D721Med (cell line): ENCODE data around the gene FAM76A.

ENCODE experiments used
- DNase-seq: peaks from one replicate; pipeline ENCODE4 v3.0.0; 2011; ENCODE audit warnings: low spot score; ENCODE audit not compliant: insufficient read length
- FAIRE-seq: peaks from 2 replicates; lab custom pipeline; 2011; peaks lifted over from hg19 to GRCh38; lab: Jason Lieb, UNC
- CTCF ChIP-seq: IDR thresholded peaks from 2 replicates; pipeline ENCODE4 v1.5.1; 2012; ENCODE audit warnings: mild to moderate bottlenecking, control low read depth; ENCODE audit not compliant: insufficient read depth; ENCODE audit errors: missing control alignments

The FAM76A gene

DNA sequence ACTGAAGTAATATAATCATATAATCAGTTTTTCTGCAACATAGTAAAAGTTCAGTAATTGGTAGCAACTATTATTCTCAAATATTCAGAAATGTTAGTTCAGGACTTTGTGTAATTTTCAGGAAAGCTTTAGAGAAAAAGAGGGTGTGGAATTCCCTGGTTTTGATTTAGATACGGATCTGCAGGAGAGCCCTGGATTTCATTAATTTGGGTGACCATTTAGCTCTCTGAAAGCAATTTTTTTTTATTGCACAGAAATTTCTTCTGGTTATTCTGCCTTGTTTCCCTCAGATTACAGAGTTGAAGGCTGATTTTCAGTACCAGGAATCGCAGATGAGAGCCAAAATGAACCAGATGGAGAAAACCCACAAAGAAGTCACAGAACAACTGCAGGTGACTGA is 33.5 kb downstream of the FAM76A start:
- no peak for TF ChIP-seq CTCF
- DNase-seq (no peak), FAIRE-seq (no peak)

GRCh38 chr1:27760426-27760825 is 34.7 kb downstream of the FAM76A start:
- no peak for FAIRE-seq
- no peak for DNase-seq
- no peak for TF ChIP-seq CTCF

- no peak for TF ChIP-seq CTCF
- FAIRE-seq = no peak
- DNase-seq = no peak
Observed at GRCh38 chr1:27762033-27762432, 36.3 kb downstream of the FAM76A start.

GRCh38 chr1:27763358-27763757 is 37.6 kb downstream of the FAM76A start:
- no peak for TF ChIP-seq CTCF
- FAIRE-seq (no peak), DNase-seq (no peak)

DNA sequence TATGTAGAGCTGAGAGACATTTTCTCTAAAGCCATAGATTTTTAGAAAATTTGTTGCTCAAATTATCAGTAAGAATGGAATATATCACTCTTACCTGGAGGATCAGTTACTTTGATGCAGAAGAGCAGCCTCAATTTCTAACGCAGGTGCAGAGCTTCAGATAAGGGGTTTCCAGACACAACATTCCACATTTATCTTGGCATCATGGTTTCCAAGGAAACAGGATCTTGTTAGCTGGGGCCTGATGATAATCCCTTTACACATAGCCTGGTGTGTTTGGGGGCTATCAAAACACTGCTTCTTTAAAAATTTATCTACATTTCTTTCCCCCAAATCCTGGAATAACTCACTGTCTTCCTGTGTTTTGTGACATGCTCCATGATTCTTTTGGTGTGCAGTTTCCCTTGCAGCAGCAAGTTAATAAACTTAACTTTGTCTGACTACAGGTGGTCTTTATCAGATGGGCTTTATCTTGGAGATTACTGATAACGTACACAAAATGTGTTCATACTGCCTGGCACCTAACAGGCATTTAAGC is 44.6 kb downstream of the FAM76A start:
- TF ChIP-seq CTCF = no peak
- FAIRE-seq (no peak), DNase-seq (no peak)

DNA sequence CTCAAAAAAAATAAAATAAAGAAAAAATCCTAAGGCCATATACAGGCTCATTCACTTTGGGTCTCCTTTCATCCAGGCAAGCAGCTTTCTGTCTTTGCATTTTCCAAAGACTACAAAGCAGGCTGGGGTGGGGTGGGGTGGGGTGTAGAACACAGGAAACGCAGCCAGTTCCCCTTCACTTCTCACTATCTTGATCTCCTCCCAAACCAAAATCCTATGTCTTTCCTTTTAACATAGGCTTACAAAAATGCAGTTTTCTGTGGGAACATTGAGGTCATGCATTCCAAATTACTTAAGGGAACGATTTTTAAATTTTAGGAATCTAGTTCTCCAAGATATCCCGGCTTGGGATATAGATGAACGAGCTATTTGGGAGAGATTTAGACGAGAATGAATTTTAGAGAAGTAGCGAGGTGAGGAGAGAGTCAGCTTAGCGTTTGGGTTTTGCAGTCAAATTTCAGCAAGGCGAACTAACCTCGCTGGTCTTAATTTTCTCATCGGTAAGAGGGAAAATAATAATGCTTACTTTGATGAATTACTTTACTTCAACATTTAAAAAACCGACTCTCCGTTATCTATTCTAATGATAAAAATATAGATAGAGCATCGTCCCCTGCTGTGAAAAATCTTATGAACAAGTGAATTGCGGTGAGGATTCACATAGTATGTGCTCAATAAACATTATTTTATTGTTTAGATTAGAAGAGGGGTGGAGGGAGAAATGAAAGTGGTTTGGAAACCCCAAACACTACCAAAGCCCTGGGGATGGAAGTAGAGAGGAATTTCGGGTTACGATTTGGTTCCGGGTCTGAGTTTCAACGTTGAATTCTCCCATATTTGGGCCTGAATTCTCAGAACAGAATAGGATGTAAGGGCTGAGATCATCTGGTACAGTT is 46.5 kb downstream of the FAM76A start:
- DNase-seq (no peak), FAIRE-seq (no peak)
- TF ChIP-seq CTCF = no peak
